SK-N-SH treated with all-trans-retinoic acid at 6 μM for 48 hours (cell line): Measurements from ENCODE around the gene LRP2.
"Not testable (repeated sequence)": the region's sequence is repeated elsewhere in the genome, so short reads cannot be mapped to it uniquely, and the experiment has no call there.

Experiments
- ATAC-seq: fragments of 200-7000 bp; cut with Tn5 transposase; 3 replicates; pipeline ENCODE4 v1.9.1; 2020; ENCODE audit warnings: mild to moderate bottlenecking, moderate library complexity
- CSDC2 ChIP-seq: fragments of 250-450 bp; sonication (Bioruptor Pico); IDR thresholded peaks from 2 replicates; pipeline ENCODE4 v1.5.0; 2020; ENCODE audit warnings: mild to moderate bottlenecking, moderate library complexity
- ESRRG ChIP-seq: fragments of 250-450 bp; sonication (Bioruptor Pico); IDR thresholded peaks from 2 replicates; pipeline ENCODE4 v1.6.1; 2021; ENCODE audit warnings: mild to moderate bottlenecking
- GLIS3 ChIP-seq: fragments of 250-450 bp; sonication (Bioruptor Pico); IDR thresholded peaks from 2 replicates; pipeline ENCODE4 v1.5.0; 2020; ENCODE audit warnings: mild to moderate bottlenecking, moderate library complexity
- ISL1 ChIP-seq: fragments of 250-450 bp; sonication (Bioruptor Pico); IDR thresholded peaks from 2 replicates; pipeline ENCODE4 v2.1.2; 2022; ENCODE audit warnings: mild to moderate bottlenecking, moderate library complexity
- OSR1 ChIP-seq: fragments of 250-450 bp; sonication (Bioruptor Pico); IDR thresholded peaks from 2 replicates; pipeline ENCODE4 v1.8.0; 2022; ENCODE audit warnings: moderate library complexity, mild to moderate bottlenecking, inconsistent platforms
- PPARA ChIP-seq: fragments of 250-450 bp; sonication (Bioruptor Pico); IDR thresholded peaks from 2 replicates; pipeline ENCODE4 v1.5.0; 2020; ENCODE audit warnings: mild to moderate bottlenecking, borderline replicate concordance
- RARB ChIP-seq: fragments of 250-450 bp; sonication (Bioruptor Pico); IDR thresholded peaks from 2 replicates; pipeline ENCODE4 v1.8.0; 2021; ENCODE audit warnings: mild to moderate bottlenecking, moderate library complexity
- SNAI2 ChIP-seq: fragments of 250-450 bp; sonication (Bioruptor Pico); IDR thresholded peaks from 2 replicates; pipeline ENCODE4 v1.5.0; 2020; ENCODE audit warnings: mild to moderate bottlenecking, moderate library complexity
- TCF4 ChIP-seq: fragments of 250-450 bp; sonication (Bioruptor Pico); IDR thresholded peaks from 2 replicates; pipeline ENCODE4 v1.8.0; 2021; ENCODE audit warnings: mild to moderate bottlenecking, moderate library complexity, borderline replicate concordance
- TOX ChIP-seq: fragments of 250-450 bp; sonication (Bioruptor Pico); IDR thresholded peaks from 2 replicates; pipeline ENCODE4 v1.8.0; 2021; ENCODE audit warnings: mild to moderate bottlenecking, moderate library complexity, borderline replicate concordance
- TSHZ2 ChIP-seq: fragments of 250-450 bp; sonication (Bioruptor Pico); IDR thresholded peaks from 2 replicates; pipeline ENCODE4 v1.5.0; 2020; ENCODE audit warnings: mild to moderate bottlenecking, moderate library complexity
- ZFP3 ChIP-seq: fragments of 250-450 bp; sonication (Bioruptor Pico); IDR thresholded peaks from 2 replicates; pipeline ENCODE4 v1.5.0; 2020; ENCODE audit warnings: mild to moderate bottlenecking, moderate library complexity
- ZFP30 ChIP-seq: fragments of 450-650 bp; formaldehyde crosslinking; IDR thresholded peaks from 2 replicates; pipeline ENCODE4 v1.5.0; 2022; ENCODE audit warnings: mild to moderate bottlenecking, moderate library complexity
- ZNF565 ChIP-seq: fragments of 450-650 bp; formaldehyde crosslinking; conservative IDR thresholded peaks from 2 replicates; pipeline ENCODE4 v1.5.0; 2020; ENCODE audit warnings: low read depth, mild to moderate bottlenecking, moderate library complexity
- ZNF8 ChIP-seq: fragments of 450-650 bp; formaldehyde crosslinking; IDR thresholded peaks from 2 replicates; pipeline ENCODE4 v1.5.0; 2020; ENCODE audit warnings: mild to moderate bottlenecking, moderate library complexity
- TF ChIP-seq, protein P1 (sequence below): fragments of 250-450 bp; sonication (Bioruptor Pico); IDR thresholded peaks from 2 replicates; pipeline ENCODE4 v1.8.0; 2021; ENCODE audit warnings: low read depth, mild to moderate bottlenecking, moderate library complexity, borderline replicate concordance
- TF ChIP-seq, protein P2 (sequence below): fragments of 250-450 bp; sonication (Bioruptor Pico); IDR thresholded peaks from 2 replicates; pipeline ENCODE4 v1.5.1; 2020; ENCODE audit warnings: low read depth, mild to moderate bottlenecking, moderate library complexity
- TF ChIP-seq, protein P3 (sequence below): fragments of 250-450 bp; sonication (Bioruptor Pico); IDR thresholded peaks from 2 replicates; pipeline ENCODE4 v1.8.0; 2020; ENCODE audit warnings: mild to moderate bottlenecking, moderate library complexity, borderline replicate concordance

LRP2 gene

DNA sequence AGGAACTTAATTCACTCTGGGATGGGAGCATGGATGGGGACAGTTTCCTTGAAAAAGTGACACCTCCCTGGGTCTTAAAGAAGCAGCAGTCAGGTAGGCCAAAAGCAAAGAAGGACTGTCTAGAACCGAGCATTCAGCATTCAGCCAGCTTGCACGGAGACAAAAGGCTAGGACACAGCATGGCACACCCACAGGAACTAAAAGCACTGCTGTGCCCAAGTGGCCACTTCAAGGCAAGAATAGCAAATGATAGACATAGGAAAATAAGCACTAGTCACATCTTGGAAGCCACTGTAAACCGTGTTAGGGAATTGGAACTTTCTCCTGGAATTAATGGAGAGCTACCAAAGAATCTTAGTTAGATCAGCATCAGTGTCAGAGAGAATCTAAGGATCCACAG, 47.0 kb downstream of the LRP2 start:
- no peak for ATAC-seq
- TF ChIP-seq RARB (CRISPR knock-in tag) (no peak), TCF4 (CRISPR knock-in tag) (no peak), ZFP3 (CRISPR knock-in tag) (no peak), ZNF8 (no peak), PPARA (CRISPR knock-in tag) (no peak), CSDC2 (no peak), SNAI2 (no peak), ZNF565 (CRISPR knock-in tag) (no peak), TOX (no peak), GLIS3 (CRISPR knock-in tag) (no peak), OSR1 (CRISPR knock-in tag) (no peak), ESRRG (no peak), ISL1 (no peak), TSHZ2 (CRISPR knock-in tag) (no peak)
- TF ChIP-seq, protein P1, sequence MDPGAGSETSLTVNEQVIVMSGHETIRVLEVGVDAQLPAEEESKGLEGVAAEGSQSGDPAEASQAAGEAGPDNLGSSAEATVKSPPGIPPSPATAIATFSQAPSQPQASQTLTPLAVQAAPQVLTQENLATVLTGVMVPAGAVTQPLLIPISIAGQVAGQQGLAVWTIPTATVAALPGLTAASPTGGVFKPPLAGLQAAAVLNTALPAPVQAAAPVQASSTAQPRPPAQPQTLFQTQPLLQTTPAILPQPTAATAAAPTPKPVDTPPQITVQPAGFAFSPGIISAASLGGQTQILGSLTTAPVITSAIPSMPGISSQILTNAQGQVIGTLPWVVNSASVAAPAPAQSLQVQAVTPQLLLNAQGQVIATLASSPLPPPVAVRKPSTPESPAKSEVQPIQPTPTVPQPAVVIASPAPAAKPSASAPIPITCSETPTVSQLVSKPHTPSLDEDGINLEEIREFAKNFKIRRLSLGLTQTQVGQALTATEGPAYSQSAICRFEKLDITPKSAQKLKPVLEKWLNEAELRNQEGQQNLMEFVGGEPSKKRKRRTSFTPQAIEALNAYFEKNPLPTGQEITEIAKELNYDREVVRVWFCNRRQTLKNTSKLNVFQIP (CRISPR knock-in tag): no peak
- TF ChIP-seq, protein P2, sequence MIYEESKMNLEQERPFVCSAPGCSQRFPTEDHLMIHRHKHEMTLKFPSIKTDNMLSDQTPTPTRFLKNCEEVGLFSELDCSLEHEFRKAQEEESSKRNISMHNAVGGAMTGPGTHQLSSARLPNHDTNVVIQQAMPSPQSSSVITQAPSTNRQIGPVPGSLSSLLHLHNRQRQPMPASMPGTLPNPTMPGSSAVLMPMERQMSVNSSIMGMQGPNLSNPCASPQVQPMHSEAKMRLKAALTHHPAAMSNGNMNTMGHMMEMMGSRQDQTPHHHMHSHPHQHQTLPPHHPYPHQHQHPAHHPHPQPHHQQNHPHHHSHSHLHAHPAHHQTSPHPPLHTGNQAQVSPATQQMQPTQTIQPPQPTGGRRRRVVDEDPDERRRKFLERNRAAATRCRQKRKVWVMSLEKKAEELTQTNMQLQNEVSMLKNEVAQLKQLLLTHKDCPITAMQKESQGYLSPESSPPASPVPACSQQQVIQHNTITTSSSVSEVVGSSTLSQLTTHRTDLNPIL (CRISPR knock-in tag): no peak

DNA sequence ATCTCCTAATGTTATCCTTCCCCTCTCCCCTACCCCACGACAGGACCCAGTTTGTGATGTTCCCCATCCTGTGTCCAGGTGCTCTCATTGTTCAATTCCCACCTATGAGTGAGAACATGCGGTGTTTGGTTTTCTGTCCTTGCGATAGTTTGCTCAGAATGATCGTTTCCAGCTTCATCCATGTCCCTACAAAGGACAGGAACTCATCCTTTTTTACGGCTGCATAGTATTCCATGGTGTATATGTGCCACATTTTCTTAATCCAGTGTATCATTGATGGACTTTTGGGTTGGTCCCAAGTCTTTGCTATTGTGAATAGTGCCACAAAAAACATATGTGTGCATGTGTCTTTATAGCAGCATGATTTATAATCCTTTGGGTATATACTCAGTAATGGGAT, 54.0 kb downstream of the LRP2 start:
- not testable (repeated sequence) for ATAC-seq

GRCh38 chr2:169304689-169305088, 57.6 kb downstream of the LRP2 start:
- ATAC-seq: not testable (repeated sequence)

DNA sequence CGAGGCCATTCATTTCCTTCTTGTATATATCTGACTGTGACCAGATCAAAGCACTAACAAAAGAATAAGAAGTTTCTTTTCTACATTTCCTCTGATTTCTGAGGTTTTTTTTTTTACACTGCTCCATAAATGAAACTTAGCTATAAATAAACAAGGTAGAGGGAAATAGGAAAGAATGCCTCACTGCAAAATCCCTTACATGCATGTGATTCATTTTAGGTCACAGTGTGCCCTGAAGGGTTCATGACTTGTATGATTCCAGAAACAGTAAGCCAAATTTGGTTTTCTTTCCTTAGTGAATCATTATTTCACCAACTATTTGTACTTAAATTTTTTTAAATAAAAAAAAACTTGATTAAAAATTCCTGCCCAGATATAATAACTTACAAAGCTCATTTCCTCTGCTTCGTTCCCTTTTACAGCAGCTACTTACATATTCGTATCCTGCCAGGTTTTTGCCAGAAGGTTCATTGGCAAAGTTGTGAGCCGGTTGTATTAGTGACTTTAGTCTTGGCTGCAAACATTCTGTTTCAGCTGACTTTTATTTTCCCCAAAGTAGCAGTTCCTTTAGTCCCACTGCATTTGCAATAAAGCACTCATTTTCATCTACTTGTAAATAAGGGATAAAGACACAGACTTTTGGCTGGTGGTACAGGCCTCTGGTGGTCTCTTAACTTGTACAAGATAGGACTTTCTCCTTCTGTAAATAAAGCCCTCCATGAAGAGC, 58.6 kb downstream of the LRP2 start:
- ATAC-seq: no peak

More for the DNA sequence above, 58.6 kb downstream of the LRP2 start:
- TF ChIP-seq ISL1: no peak
- no peak for TF ChIP-seq RARB (CRISPR knock-in tag)
- TF ChIP-seq, protein P3, sequence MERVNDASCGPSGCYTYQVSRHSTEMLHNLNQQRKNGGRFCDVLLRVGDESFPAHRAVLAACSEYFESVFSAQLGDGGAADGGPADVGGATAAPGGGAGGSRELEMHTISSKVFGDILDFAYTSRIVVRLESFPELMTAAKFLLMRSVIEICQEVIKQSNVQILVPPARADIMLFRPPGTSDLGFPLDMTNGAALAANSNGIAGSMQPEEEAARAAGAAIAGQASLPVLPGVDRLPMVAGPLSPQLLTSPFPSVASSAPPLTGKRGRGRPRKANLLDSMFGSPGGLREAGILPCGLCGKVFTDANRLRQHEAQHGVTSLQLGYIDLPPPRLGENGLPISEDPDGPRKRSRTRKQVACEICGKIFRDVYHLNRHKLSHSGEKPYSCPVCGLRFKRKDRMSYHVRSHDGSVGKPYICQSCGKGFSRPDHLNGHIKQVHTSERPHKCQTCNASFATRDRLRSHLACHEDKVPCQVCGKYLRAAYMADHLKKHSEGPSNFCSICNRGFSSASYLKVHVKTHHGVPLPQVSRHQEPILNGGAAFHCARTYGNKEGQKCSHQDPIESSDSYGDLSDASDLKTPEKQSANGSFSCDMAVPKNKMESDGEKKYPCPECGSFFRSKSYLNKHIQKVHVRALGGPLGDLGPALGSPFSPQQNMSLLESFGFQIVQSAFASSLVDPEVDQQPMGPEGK (CRISPR knock-in tag): no peak
- no peak for TF ChIP-seq GLIS3 (CRISPR knock-in tag)
- TF ChIP-seq CSDC2: no peak
- no peak for TF ChIP-seq ZNF8
- TF ChIP-seq ZFP30 (CRISPR knock-in tag): no peak
- TF ChIP-seq TSHZ2 (CRISPR knock-in tag): no peak
- no peak for TF ChIP-seq ZFP3 (CRISPR knock-in tag)
- TF ChIP-seq, protein P2 (CRISPR knock-in tag): no peak
- no peak for TF ChIP-seq OSR1 (CRISPR knock-in tag)
